Immature natural killer cell (primary cell): ENCODE data around the gene ANKRD13D. TPM values are rescaled to one million over a fixed set of nuclear protein-coding genes. Genes with fewer than 3 reads are reported as not detected.

Source experiments
- DNase-seq, 3 donors: peaks; one replicate each; pipeline ENCODE4 v3.0.0; 2022; ENCODE audit warnings: mixed read lengths in 1 of 3
- H3K27ac Mint-ChIP-seq, 6 donors: one replicate each; pipeline ENCODE4 v1.8.0; 2020; ENCODE audit warnings: mixed read lengths in 6 of 6, mild to moderate bottlenecking in 5 of 6, inconsistent platforms in 4 of 6, moderate library complexity in 3 of 6
- H3K27me3 Mint-ChIP-seq, 3 donors: one replicate each; pipeline ENCODE4 v1.8.0; 2020 to 2021; ENCODE audit warnings: low read depth in 3 of 3, mild to moderate bottlenecking in 3 of 3, mixed read lengths in 3 of 3, moderate library complexity in 3 of 3, inconsistent platforms in 1 of 3
- H3K36me3 Mint-ChIP-seq, 3 donors: one replicate each; pipeline ENCODE4 v1.8.0; 2020; ENCODE audit warnings: mixed read lengths in 3 of 3, inconsistent platforms in 2 of 3, mild to moderate bottlenecking in 2 of 3
- H3K4me1 Mint-ChIP-seq, 2 donors: one replicate each; pipeline ENCODE4 v1.8.0; 2020; ENCODE audit warnings: inconsistent platforms in 2 of 2, mild to moderate bottlenecking in 2 of 2, mixed read lengths in 2 of 2, moderate library complexity in 1 of 2
- H3K4me3 Mint-ChIP-seq, 5 donors: one replicate each; pipeline ENCODE4 v1.8.0; 2020; ENCODE audit warnings: mild to moderate bottlenecking in 5 of 5, mixed read lengths in 5 of 5, inconsistent platforms in 3 of 5, moderate library complexity in 3 of 5
- H3K9me3 Mint-ChIP-seq, 6 donors: one replicate each; pipeline ENCODE4 v1.8.0; 2020; ENCODE audit warnings: mild to moderate bottlenecking in 6 of 6, mixed read lengths in 6 of 6, inconsistent platforms in 4 of 6, moderate library complexity in 3 of 6
- polyA plus RNA-seq, 3 donors: library from polyadenylated mRNA; unstranded; fragments of 300-500 nt; fragmentation: Illumina TruSeq; gene quantifications; one replicate each; pipeline ENCODE4 v1.2.3, GENCODE V29; 2021

ANKRD13D gene
- 10 to 100 TPM; 12.4 to 26.7 (median 14.2) TPM for polyA plus RNA-seq

DNA sequence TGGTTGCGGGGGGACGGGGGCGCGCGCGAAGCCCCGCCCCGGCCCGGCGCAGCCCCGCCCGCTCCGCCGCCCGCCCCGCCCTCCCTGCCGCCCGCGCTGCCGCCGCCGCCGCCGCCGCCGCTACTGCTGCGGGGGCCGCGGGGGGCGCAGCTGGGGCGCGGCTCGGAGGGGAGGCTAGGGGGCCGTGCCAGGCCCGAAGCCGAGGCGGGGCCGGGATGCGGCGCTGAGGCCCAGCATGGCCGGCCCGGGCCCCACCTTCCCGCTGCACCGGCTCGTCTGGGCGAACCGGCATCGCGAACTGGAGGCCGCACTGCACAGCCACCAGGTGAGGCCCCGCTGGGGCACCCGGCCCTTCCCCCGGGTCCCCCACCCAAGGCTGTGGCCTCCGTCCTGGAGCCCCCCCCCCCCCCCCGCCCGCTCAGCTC is at the start of gene ANKRD13D:
TSS of gene ANKRD13D (plus strand) at position 78 of the 425 bp plus-strand sequence. CDS start at position 236, 158 bp downstream.
- Mint-ChIP-seq H3K36me3 (peaks cover 0 to 8% (median 6%) of the 10 kb centered on the region in 3 donors), H3K4me1 (peaks cover 45 to 65% of the 10 kb centered on the region in 2 donors), H3K27ac (peak within 1 kb of the TSS; percentile 97 to 100 (median 100)), H3K27me3 (peaks cover 24 to 51% (median 30%) of the 10 kb centered on the region in 3 donors), H3K4me3 (peak within 1 kb of the TSS; percentile 86 to 91 (median 89)), H3K9me3 (peaks cover 0 to 3% (median 0%) of the 10 kb centered on the region in 6 donors)
- DNase-seq = no peak

DNA sequence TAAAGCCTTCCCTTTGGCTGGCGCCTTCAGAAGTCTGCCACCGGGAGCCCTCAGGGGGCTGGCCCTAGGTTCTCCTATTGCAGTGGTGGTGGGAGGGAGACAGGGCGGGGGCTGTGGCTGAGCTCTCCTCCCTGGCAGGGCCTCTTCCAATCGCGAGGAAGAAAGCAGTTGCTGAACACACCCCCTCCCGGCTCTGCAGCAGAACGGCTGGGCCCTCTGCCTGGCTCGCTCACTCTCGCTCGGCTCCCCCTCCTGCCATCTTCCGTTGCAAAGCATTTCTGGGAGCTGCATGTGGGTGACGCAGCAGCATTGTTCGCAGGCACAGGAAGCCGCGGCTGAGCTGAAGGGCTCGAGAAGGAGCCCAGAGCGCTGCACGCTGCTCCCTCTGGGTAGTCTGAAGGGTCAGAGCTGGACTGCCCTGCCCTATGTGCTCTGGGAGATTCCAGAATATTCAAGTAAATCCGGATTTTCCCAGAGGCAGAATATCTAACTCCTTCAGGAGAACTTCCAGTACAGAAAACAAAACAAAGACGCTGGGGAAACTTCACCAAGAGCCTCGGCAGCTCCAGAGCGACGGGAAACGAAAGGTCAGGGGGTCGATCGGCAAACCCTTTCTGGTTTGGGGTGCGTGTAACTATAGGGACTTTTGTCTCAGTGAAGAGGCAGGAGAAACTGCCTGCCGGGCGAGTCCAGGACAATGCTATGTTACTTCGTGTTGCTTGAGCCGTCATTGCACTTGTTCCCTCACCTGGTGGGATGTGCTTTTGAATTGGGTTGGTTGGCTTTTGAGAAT is 49.1 kb upstream of the ANKRD13D start:
- Mint-ChIP-seq H3K27me3 (peaks cover 10 to 22% (median 18%) of the 10 kb centered on the region in 3 donors), H3K9me3 (no peaks in the 10 kb centered on the region), H3K4me3 (peak overlapping the region; percentile 98 to 100 (median 99)), H3K27ac (peak overlapping the region; percentile 95 to 100 (median 99)), H3K36me3 (peaks cover 4 to 23% (median 9%) of the 10 kb centered on the region in 3 donors), H3K4me1 (peaks cover 50 to 66% of the 10 kb centered on the region in 2 donors)
- DNase-seq = peak; percentile 95 to 97 (median 95)

DNA sequence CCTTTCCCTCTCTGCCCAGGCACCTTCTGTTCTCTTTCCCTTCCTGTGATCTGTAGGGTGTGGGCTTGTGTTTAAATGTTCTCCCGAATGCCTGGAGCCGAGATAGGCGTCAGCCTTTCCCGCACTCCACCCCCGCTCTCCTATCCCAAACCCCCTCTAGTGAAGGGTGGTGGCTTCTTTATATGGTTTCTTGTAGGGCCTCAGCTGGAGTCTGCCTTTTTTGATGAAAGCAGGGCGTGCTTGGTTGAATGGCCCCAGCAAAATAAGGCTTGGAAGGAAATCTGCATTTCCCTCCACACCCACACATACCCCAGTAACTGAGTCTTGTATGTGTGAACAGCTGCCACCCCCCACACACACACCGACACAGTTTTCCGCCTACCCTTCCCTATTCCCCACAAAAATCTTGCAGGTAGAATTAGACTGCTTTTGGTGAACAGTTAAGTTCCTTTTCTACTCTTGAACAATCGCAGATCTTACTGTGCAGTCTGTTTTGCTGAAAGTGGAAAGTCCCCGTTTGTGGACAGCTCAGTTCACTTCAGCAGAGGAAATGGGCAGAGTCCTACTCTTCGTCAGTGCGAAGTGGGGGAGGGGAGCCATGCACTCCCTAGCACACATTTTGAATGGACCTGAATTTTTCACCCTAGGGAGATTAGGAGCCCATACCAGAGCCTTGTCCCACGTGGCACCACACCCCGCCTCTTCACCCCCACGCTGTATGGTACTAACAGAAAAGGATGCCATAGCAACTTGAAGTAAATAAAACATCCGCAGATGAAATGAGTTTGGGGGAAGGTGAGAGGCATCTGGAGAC is 48.3 kb upstream of the ANKRD13D start:
- H3K4me1 Mint-ChIP-seq = peaks cover 52 to 74% of the 10 kb centered on the region in 2 donors
- H3K27ac Mint-ChIP-seq = peak overlapping the region; percentile 95 to 100 (median 99)
- peak overlapping the region; percentile 98 to 100 (median 99) for H3K4me3 Mint-ChIP-seq
- DNase-seq = peak; percentile 80 to 83 (median 81)
- no peaks in the 10 kb centered on the region for H3K9me3 Mint-ChIP-seq
- H3K27me3 Mint-ChIP-seq = peaks cover 10 to 23% (median 22%) of the 10 kb centered on the region in 3 donors
- H3K36me3 Mint-ChIP-seq = peaks cover 4 to 31% (median 17%) of the 10 kb centered on the region in 3 donors

DNA sequence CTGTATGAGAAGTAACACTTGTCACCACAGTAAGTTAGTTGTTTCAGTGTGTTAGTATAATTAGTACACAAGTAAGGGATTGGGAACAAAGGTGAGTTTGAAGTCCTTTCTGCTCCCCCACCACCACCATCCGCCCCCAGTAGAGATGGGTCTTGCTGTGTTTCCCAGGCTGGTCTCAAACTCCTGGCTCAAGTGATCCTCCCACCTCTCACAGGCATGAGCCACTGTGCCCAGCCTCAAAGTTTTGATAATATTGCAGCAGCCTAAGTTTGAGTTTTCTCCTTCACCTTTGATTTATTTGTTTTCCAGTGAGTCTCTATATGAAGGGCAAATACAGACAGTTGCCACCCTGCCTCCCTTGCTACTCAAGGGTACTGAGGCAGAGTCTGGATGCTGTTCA is 46.6 kb upstream of the ANKRD13D start:
- no peak for DNase-seq
- H3K27me3 Mint-ChIP-seq = peaks cover 10 to 23% (median 22%) of the 10 kb centered on the region in 3 donors
- H3K36me3 Mint-ChIP-seq = peaks cover 8 to 40% (median 27%) of the 10 kb centered on the region in 3 donors
- peak overlapping the region; percentile 89 to 100 (median 96) for H3K27ac Mint-ChIP-seq
- H3K9me3 Mint-ChIP-seq = no peaks in the 10 kb centered on the region
- peak overlapping the region; percentile 75 to 99 (median 98) for H3K4me3 Mint-ChIP-seq
- H3K4me1 Mint-ChIP-seq = peaks cover 56 to 83% of the 10 kb centered on the region in 2 donors

DNA sequence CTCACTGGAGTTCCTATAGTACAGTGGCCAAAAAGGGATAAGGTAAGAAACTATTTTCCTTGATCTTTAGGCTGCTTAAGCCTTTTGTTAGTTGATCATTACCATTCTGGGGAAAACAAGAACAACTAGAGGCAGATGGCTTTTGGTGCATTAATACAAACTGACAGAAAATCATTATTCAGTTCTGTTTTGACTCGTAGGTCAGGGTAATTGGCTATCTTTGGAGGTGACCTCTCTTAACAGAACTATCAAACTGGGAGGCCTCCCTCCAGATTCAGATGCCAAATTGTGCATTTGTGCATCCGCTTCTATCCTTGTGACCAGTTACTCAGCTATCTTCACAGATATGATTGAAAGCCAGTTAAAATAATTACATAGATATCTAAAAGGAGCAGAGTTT is 46.1 kb upstream of the ANKRD13D start:
- no peak for DNase-seq
- peaks cover 8 to 43% (median 30%) of the 10 kb centered on the region in 3 donors for H3K36me3 Mint-ChIP-seq
- H3K4me1 Mint-ChIP-seq = peaks cover 56 to 83% of the 10 kb centered on the region in 2 donors

DNA sequence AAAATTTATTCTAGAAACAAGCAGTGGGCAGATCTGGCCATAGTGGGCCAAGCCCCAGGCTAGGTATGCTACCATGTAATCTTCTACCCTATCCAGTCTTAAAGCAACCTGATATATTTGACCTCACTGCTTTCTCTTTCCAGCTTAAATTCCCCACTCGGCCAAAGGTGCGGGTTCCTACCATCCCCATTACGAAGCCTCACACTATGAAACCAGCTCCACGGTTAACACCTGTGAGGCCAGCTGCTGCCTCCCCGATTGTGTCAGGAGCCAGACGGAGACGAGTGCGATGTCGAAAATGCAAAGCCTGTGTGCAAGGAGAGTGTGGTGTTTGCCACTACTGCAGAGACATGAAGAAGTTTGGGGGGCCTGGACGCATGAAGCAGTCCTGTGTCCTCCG is 44.1 kb upstream of the ANKRD13D start:
- no peaks in the 10 kb centered on the region for H3K9me3 Mint-ChIP-seq
- peaks cover 12 to 61% (median 46%) of the 10 kb centered on the region in 3 donors for H3K36me3 Mint-ChIP-seq
- no peak for DNase-seq
- H3K4me1 Mint-ChIP-seq = peaks cover 45 to 69% of the 10 kb centered on the region in 2 donors
- peak overlapping the region in 3 of 6 donors; percentile 25 to 76 (median 42) for H3K27ac Mint-ChIP-seq
- peak overlapping the region in 1 of 5 donors; percentile 14 for H3K4me3 Mint-ChIP-seq
- peaks cover 10 to 21% (median 11%) of the 10 kb centered on the region in 3 donors for H3K27me3 Mint-ChIP-seq

More for the DNA sequence above, 46.1 kb upstream of the ANKRD13D start:
- peak overlapping the region in 4 of 5 donors; percentile 78 to 99 (median 98) for H3K4me3 Mint-ChIP-seq
- no peaks in the 10 kb centered on the region for H3K9me3 Mint-ChIP-seq
- H3K27me3 Mint-ChIP-seq = peaks cover 10 to 23% (median 22%) of the 10 kb centered on the region in 3 donors
- H3K27ac Mint-ChIP-seq = peak overlapping the region; percentile 89 to 100 (median 96)

DNA sequence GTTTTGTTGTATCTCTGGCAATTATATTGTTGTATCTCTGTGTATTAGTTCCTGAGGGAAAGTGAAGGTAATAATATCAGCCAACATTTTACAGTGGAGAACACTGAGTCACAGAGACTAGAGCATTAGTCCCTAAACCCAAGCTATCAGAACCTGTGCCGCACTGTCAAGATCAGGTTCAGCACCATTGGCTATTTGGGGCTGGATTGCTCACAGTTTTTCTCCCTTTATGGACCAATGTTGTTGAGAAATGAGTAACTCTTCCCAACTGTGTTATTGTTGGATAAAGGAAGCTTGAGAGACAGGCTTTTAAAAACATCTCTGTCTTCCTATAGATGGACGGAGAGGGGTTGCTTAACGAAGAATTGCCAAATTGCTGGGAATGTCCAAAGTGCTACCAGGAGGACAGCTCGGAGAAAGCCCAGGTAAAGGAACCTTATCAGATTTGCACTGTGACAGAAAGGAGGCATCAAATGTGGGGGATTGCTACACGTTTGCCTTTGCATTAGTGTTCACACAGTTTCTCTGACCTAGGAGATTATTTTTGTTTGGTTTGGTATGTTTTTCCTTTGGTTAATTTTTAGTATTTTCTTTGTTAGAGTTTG is 41.1 kb upstream of the ANKRD13D start:
- H3K4me1 Mint-ChIP-seq = peaks cover 32 to 64% of the 10 kb centered on the region in 2 donors

DNA sequence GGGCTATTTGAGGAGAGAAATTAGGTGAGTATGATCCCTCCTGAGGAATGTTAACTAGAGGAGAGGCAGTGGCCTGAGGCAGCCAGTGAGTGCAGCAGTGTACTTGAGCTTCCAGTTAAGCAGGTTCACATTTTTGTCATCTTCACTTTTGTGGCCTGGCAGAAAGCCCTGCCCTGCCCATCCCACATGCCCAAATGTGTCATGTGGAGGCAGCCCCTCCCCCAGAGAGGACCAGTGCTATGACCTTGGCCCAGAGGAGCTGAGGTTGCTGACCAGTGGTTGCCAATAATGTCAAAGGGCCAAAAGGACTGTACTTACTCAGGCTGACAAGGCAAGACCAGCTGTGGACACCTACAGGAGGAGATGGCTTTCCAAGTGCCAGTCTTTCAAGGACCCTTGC is 40.5 kb upstream of the ANKRD13D start:
- Mint-ChIP-seq H3K36me3 (peaks cover 15 to 68% (median 64%) of the 10 kb centered on the region in 3 donors), H3K4me1 (peaks cover 36 to 64% of the 10 kb centered on the region in 2 donors), H3K27me3 (peaks cover 6 to 18% (median 8%) of the 10 kb centered on the region in 3 donors), H3K9me3 (no peaks in the 10 kb centered on the region), H3K4me3 (no peak overlapping the region), H3K27ac (peak overlapping the region in 4 of 6 donors; percentile 7 to 65 (median 42))
- no peak for DNase-seq

More for the DNA sequence above, 41.1 kb upstream of the ANKRD13D start:
- H3K9me3 Mint-ChIP-seq = no peaks in the 10 kb centered on the region
- H3K27ac Mint-ChIP-seq = peak overlapping the region in 5 of 6 donors; percentile 27 to 65 (median 56)
- no peak overlapping the region for H3K4me3 Mint-ChIP-seq
- H3K27me3 Mint-ChIP-seq = peaks cover 6 to 14% (median 8%) of the 10 kb centered on the region in 3 donors
- peaks cover 12 to 66% (median 60%) of the 10 kb centered on the region in 3 donors for H3K36me3 Mint-ChIP-seq
- no peak for DNase-seq

DNA sequence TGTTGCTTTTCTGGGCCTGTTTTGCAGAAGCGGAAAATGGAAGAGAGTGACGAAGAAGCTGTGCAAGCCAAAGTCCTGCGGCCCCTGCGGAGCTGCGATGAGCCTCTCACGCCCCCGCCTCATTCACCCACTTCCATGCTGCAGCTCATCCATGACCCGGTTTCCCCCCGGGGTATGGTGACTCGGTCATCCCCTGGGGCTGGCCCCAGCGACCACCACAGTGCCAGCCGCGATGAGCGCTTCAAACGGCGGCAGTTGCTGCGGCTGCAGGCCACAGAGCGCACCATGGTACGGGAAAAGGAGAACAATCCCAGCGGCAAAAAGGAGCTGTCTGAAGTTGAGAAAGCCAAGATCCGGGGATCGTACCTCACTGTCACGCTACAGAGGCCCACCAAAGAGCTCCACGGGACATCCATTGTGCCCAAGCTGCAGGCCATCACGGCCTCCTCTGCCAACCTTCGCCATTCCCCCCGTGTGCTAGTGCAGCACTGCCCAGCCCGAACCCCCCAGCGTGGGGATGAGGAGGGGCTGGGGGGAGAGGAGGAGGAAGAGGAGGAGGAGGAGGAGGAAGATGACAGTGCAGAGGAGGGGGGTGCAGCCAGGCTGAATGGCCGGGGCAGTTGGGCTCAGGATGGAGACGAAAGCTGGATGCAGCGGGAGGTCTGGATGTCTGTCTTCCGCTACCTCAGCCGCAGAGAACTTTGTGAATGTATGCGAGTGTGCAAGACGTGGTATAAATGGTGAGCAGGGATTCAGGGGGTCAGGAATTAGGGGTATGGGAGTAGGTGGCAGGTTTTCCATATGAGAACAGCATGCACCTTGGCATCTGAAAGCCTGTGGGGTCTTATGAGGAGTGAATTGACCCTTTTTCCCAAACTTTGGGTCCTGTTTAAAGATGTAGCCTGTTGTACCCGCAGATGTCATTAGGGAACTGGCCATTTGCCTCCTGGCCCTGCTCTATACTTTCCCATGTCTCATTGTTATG is 38.8 kb upstream of the ANKRD13D start:
- peaks cover 6 to 22% (median 13%) of the 10 kb centered on the region in 3 donors for H3K27me3 Mint-ChIP-seq
- no peak overlapping the region for H3K4me3 Mint-ChIP-seq
- H3K27ac Mint-ChIP-seq = peak overlapping the region in 3 of 6 donors; percentile 57 to 67 (median 58)
- peaks cover 44 to 64% of the 10 kb centered on the region in 2 donors for H3K4me1 Mint-ChIP-seq
- peaks cover 22 to 67% (median 65%) of the 10 kb centered on the region in 3 donors for H3K36me3 Mint-ChIP-seq
- no peak for DNase-seq
- no peaks in the 10 kb centered on the region for H3K9me3 Mint-ChIP-seq

DNA sequence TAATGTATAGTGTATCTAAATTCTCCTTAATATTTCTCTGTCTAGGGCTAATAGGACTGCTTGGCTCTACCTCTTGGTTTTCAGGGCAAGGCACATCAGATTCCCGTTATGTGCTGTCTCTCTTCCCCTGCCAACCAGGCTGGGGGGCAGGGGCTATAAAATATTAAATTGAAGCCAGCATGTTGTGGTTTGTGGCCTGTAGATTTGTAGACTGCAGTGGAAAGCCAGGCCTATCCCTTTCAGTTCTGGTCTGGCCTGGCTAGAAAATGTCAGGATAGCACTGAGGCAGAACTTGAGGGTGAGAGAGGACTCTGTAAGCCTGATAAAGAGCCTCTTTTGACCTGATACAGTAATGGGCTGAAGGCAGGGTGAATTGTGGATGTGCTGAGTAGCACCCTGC is 37.3 kb upstream of the ANKRD13D start:
- Mint-ChIP-seq H3K27ac (peak overlapping the region; percentile 21 to 88 (median 58)), H3K4me1 (peaks cover 42 to 50% of the 10 kb centered on the region in 2 donors), H3K9me3 (no peaks in the 10 kb centered on the region), H3K27me3 (peaks cover 6 to 23% (median 13%) of the 10 kb centered on the region in 3 donors), H3K4me3 (no peak overlapping the region), H3K36me3 (peaks cover 24 to 65% (median 50%) of the 10 kb centered on the region in 3 donors)
- no peak for DNase-seq

DNA sequence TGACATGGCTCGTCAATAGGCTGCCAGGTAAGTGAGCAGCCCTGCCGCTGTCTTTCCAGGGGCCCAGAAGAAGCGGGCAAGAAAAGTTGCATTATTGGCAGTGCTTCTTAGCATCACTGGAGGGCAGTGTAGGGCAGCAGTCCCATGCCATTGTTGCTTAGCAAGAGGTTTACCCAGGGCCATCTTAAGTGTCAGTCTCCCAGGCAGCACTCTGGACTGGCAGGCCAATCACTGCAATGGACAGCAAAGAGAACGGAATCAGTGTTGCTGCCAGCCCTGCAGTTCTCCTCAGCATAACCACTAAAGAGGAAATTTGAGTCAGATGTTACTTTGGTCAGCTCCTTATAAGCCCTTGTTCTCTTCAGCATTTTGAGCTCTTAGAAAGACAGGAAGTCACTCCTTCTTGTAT is 36.3 kb upstream of the ANKRD13D start:
- Mint-ChIP-seq H3K27ac (peak overlapping the region; percentile 14 to 88 (median 78)), H3K4me3 (peak overlapping the region in 4 of 5 donors; percentile 10 to 62 (median 30)), H3K36me3 (peaks cover 25 to 67% (median 49%) of the 10 kb centered on the region in 3 donors), H3K9me3 (no peaks in the 10 kb centered on the region), H3K27me3 (peaks cover 6 to 28% (median 13%) of the 10 kb centered on the region in 3 donors), H3K4me1 (peaks cover 42 to 50% of the 10 kb centered on the region in 2 donors)
- DNase-seq = peak; percentile 46 to 57 (median 47)
